Nephron (organoid): ENCODE data around the gene TRIM65.

Experiments used
- H3K27ac Mint-ChIP-seq, 3 experiments: 2 replicates each; pipeline ENCODE4 v1.8.0; 2020; ENCODE audit warnings: mixed read lengths in 3 of 3, mild to moderate bottlenecking in 2 of 3, moderate library complexity in 1 of 3
- H3K27me3 Mint-ChIP-seq: 2 replicates; pipeline ENCODE4 v1.8.0; 2021; ENCODE audit warnings: low read depth, mild to moderate bottlenecking, moderate library complexity, mixed read lengths
- H3K36me3 Mint-ChIP-seq: 2 replicates; pipeline ENCODE4 v1.8.0; 2020; ENCODE audit warnings: low read depth, mixed read lengths
- H3K4me1 Mint-ChIP-seq: 2 replicates; pipeline ENCODE4 v1.8.0; 2020; ENCODE audit warnings: mixed read lengths
- H3K4me3 Mint-ChIP-seq, 3 experiments: 2 replicates each; pipeline ENCODE4 v1.8.0; 2020; ENCODE audit warnings: mild to moderate bottlenecking in 3 of 3, mixed read lengths in 3 of 3, moderate library complexity in 2 of 3
- H3K9me3 Mint-ChIP-seq: 2 replicates; pipeline ENCODE4 v1.8.0; 2020; ENCODE audit warnings: mixed read lengths
- TF ChIP-seq, protein P1 (sequence below), 3 experiments: fragments of 200-600 bp; sonication (generic); IDR thresholded peaks; one replicate each; pipeline ENCODE4 v1.5.0; 2021; ENCODE audit warnings: antibody characterized with exemption in 3 of 3; ENCODE audit not compliant: unreplicated experiment in 3 of 3

Gene TRIM65

DNA sequence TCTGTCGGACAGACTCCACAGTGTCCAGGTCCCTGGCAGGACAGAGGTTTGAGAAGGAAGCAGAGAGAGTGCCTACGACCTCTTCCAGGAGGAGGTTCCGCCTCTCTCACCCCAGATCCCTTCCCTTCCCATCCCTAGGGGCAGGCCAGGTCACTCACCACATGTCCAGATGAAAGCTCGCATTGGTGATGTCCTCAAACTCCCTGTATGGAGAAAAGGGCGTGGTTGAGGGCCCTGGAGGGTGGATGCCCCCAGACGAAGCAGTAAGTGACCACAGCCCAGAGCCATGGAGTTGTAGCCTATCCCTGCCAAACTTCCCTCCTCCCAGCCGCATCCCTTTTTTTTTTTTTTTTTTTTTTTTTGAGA is 56.0 kb downstream of the TRIM65 start:
- no peaks in the 10 kb centered on the region for H3K9me3 Mint-ChIP-seq
- no peaks in the 10 kb centered on the region for H3K27me3 Mint-ChIP-seq
- H3K36me3 Mint-ChIP-seq: peaks cover 5% of the 10 kb centered on the region
- H3K4me3 Mint-ChIP-seq: no peak overlapping the region
- H3K4me1 Mint-ChIP-seq: peaks cover 6% of the 10 kb centered on the region
- H3K27ac Mint-ChIP-seq: no peak overlapping the region
- TF ChIP-seq, protein P1, sequence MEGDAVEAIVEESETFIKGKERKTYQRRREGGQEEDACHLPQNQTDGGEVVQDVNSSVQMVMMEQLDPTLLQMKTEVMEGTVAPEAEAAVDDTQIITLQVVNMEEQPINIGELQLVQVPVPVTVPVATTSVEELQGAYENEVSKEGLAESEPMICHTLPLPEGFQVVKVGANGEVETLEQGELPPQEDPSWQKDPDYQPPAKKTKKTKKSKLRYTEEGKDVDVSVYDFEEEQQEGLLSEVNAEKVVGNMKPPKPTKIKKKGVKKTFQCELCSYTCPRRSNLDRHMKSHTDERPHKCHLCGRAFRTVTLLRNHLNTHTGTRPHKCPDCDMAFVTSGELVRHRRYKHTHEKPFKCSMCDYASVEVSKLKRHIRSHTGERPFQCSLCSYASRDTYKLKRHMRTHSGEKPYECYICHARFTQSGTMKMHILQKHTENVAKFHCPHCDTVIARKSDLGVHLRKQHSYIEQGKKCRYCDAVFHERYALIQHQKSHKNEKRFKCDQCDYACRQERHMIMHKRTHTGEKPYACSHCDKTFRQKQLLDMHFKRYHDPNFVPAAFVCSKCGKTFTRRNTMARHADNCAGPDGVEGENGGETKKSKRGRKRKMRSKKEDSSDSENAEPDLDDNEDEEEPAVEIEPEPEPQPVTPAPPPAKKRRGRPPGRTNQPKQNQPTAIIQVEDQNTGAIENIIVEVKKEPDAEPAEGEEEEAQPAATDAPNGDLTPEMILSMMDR (IDR thresholded peaks at IDR 0.05; ENCODE audit: unreplicated experiment in 3 of 3): no peak

DNA sequence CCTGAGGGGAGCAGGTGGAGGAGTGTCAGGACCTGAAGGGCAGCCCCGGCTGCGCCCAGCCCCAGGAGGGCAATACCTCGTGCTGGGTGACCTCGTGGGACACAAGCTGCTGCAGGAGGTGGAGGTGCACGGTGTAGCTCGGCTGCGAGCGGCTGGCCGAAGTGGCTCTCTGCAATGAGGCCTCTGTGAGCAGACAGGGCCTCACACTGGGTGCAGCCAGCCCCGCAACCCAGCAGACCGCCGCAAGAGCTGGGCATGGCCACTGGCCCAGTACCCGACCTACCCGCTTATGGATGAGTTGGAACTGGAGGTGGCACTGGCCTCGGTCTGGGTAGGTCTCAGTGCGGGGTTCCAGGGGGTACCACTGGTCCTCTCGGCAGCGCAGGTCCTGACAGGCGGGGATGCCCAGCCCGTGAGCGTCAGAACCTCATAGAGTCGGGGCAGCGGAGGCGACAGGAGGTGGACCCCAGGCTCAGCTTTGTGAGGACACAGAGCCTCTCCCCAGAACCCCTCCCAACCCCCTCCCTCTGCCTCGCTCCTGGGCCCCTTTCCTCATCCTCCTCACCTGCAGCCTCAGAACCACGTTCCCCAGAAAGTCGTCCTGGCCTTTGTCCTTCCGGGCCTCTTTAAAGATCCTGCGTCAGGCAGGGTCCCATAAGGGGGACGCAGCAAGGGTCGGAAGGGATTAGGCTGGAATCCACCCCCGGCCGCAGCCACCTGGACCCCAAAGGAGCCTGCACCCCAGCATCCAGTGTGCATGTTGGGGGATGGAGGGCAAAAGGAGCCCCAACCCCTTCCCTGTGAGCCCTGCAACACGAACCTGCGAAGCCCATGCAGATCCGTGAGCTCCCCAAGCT is 56.6 kb downstream of the TRIM65 start:
- H3K9me3 Mint-ChIP-seq: no peaks in the 10 kb centered on the region
- H3K36me3 Mint-ChIP-seq: no peaks in the 10 kb centered on the region
- TF ChIP-seq, protein P1 (IDR thresholded peaks at IDR 0.05; ENCODE audit: unreplicated experiment in 3 of 3): no peak
- H3K4me1 Mint-ChIP-seq: no peaks in the 10 kb centered on the region
- H3K27me3 Mint-ChIP-seq: no peaks in the 10 kb centered on the region
- no peak overlapping the region for H3K27ac Mint-ChIP-seq
- no peak overlapping the region for H3K4me3 Mint-ChIP-seq
